Measurements from ENCODE around the gene SPAG8.

Gene SPAG8

GRCh38 chr9:35856206-35856605 is 44.1 kb upstream of the SPAG8 start:
- TF ChIP-seq CTCF (IDR thresholded peaks at IDR 0.05; ENCODE audit: low read depth, low read length, missing control alignments), result no peak
- in situ Hi-C loops (cut with HindIII; ENCODE audit: low sequenced_read_pairs), result no loop called here
- H3K4me3 ChIP-seq (ENCODE audit: low read depth, low read length), result no peak overlapping the region
- no peak for DNase-seq (ENCODE audit: low read depth)

- in situ Hi-C loops (cut with HindIII; ENCODE audit: low sequenced_read_pairs), result no loop called here
- H3K4me3 ChIP-seq (ENCODE audit: low read depth, low read length), result no peak overlapping the region
- no peak for TF ChIP-seq CTCF (IDR thresholded peaks at IDR 0.05; ENCODE audit: low read depth, low read length, missing control alignments)
- DNase-seq (ENCODE audit: low read depth), result no peak
Measured at GRCh38 chr9:35854091-35854762, 42.2 kb upstream of the SPAG8 start.

- no peak for TF ChIP-seq CTCF (IDR thresholded peaks at IDR 0.05; ENCODE audit: low read depth, low read length, missing control alignments)
- in situ Hi-C loops (cut with HindIII; ENCODE audit: low sequenced_read_pairs), result no loop called here
Measured at GRCh38 chr9:35852876-35853865, 41.1 kb upstream of the SPAG8 start.

GRCh38 chr9:35852267-35852815 is 40.3 kb upstream of the SPAG8 start:
- TF ChIP-seq CTCF (IDR thresholded peaks at IDR 0.05; ENCODE audit: low read depth, low read length, missing control alignments), result no peak
- in situ Hi-C loops (cut with HindIII; ENCODE audit: low sequenced_read_pairs), result no loop called here
- no peak overlapping the region for H3K4me3 ChIP-seq (ENCODE audit: low read depth, low read length)
- DNase-seq (ENCODE audit: low read depth), result no peak

More at GRCh38 chr9:35852876-35853865, 41.1 kb upstream of the SPAG8 start:
- no peak overlapping the region for H3K4me3 ChIP-seq (ENCODE audit: low read depth, low read length)
- DNase-seq (ENCODE audit: low read depth), result no peak

- H3K4me3 ChIP-seq (ENCODE audit: low read depth, low read length), result no peak overlapping the region
- in situ Hi-C loops (cut with HindIII; ENCODE audit: low sequenced_read_pairs), result no loop called here
- no peak for TF ChIP-seq CTCF (IDR thresholded peaks at IDR 0.05; ENCODE audit: low read depth, low read length, missing control alignments)
- DNase-seq (ENCODE audit: low read depth), result peak; percentile 18
Measured at GRCh38 chr9:35847792-35848572, 35.9 kb upstream of the SPAG8 start.
